ENCODE data around the gene MEGF9.

The MEGF9 gene

GRCh38 chr9:120676767-120677402 lies 37.4 kb downstream of the MEGF9 start:
- Histone ChIP-seq H3K4me3 (ENCODE audit: low read length) (no peak overlapping the region), H4K20me1 (ENCODE audit: insufficient read depth, low read length) (no peaks in the 10 kb centered on the region; the same call in 1 of the 2 replicates), H3K4me1 (ENCODE audit: low read length) (peaks cover 3% of the 10 kb centered on the region), H3K9ac (ENCODE audit: low read length) (no peak overlapping the region), H3K36me3 (replicated peaks; ENCODE audit: low read depth, low read length) (no peaks in the 10 kb centered on the region), H2AFZ (ENCODE audit: low read depth, low read length) (no peak overlapping the region), H3K79me2 (ENCODE audit: low read length) (no peaks in the 10 kb centered on the region), H3K9me3 (ENCODE audit: insufficient read depth, low read length) (no peaks in the 10 kb centered on the region), H3K4me2 (ENCODE audit: low read length) (no peak overlapping the region), H3K27me3 (ENCODE audit: low read depth, low read length) (no peaks in the 10 kb centered on the region), H3K27ac (ENCODE audit: low read length) (no peak overlapping the region)
- TF ChIP-seq CTCF (IDR thresholded peaks at IDR 0.05; ENCODE audit: low read depth, low read length) = no peak
- no peak for TF ChIP-seq EZH2phosphoT487 (IDR thresholded peaks at IDR 0.05; ENCODE audit: low read depth)

GRCh38 chr9:120668399-120668798 lies 45.9 kb downstream of the MEGF9 start:
- H2AFZ ChIP-seq (ENCODE audit: low read depth, low read length) = no peak overlapping the region
- H3K9ac ChIP-seq (ENCODE audit: low read length) = no peak overlapping the region
- H3K36me3 ChIP-seq (replicated peaks; ENCODE audit: low read depth, low read length) = no peaks in the 10 kb centered on the region
- H3K9me3 ChIP-seq (ENCODE audit: insufficient read depth, low read length) = no peaks in the 10 kb centered on the region
- H3K4me2 ChIP-seq (ENCODE audit: low read length) = no peak overlapping the region
- no peaks in the 10 kb centered on the region for H3K27me3 ChIP-seq (ENCODE audit: low read depth, low read length)
- H3K79me2 ChIP-seq (ENCODE audit: low read length) = no peaks in the 10 kb centered on the region
- no peak overlapping the region for H3K4me3 ChIP-seq (ENCODE audit: low read length)
- H4K20me1 ChIP-seq (ENCODE audit: insufficient read depth, low read length) = no peaks in the 10 kb centered on the region
- TF ChIP-seq EZH2phosphoT487 (IDR thresholded peaks at IDR 0.05; ENCODE audit: low read depth) (no peak), CTCF (IDR thresholded peaks at IDR 0.05; ENCODE audit: low read depth, low read length) (no peak)
- no peak overlapping the region for H3K27ac ChIP-seq (ENCODE audit: low read length)
- H3K4me1 ChIP-seq (ENCODE audit: low read length) = no peaks in the 10 kb centered on the region

GRCh38 chr9:120663950-120664349 lies 50.3 kb downstream of the MEGF9 start:
- Histone ChIP-seq H3K9ac (ENCODE audit: low read length) (no peak overlapping the region), H2AFZ (ENCODE audit: low read depth, low read length) (no peak overlapping the region), H3K9me3 (ENCODE audit: insufficient read depth, low read length) (no peaks in the 10 kb centered on the region), H3K4me2 (ENCODE audit: low read length) (no peak overlapping the region), H3K79me2 (ENCODE audit: low read length) (no peaks in the 10 kb centered on the region), H3K4me1 (ENCODE audit: low read length) (no peaks in the 10 kb centered on the region), H3K36me3 (replicated peaks; ENCODE audit: low read depth, low read length) (no peaks in the 10 kb centered on the region), H3K4me3 (ENCODE audit: low read length) (no peak overlapping the region), H3K27ac (ENCODE audit: low read length) (no peak overlapping the region), H4K20me1 (ENCODE audit: insufficient read depth, low read length) (no peaks in the 10 kb centered on the region), H3K27me3 (ENCODE audit: low read depth, low read length) (no peaks in the 10 kb centered on the region)
- TF ChIP-seq CTCF (IDR thresholded peaks at IDR 0.05; ENCODE audit: low read depth, low read length) = no peak
- TF ChIP-seq EZH2phosphoT487 (IDR thresholded peaks at IDR 0.05; ENCODE audit: low read depth) = no peak

- H2AFZ ChIP-seq (ENCODE audit: low read depth, low read length) = no peak overlapping the region
- H3K79me2 ChIP-seq (ENCODE audit: low read length) = no peaks in the 10 kb centered on the region
- no peak overlapping the region for H3K9ac ChIP-seq (ENCODE audit: low read length)
- no peaks in the 10 kb centered on the region for H3K4me1 ChIP-seq (ENCODE audit: low read length)
- no peaks in the 10 kb centered on the region for H3K36me3 ChIP-seq (replicated peaks; ENCODE audit: low read depth, low read length)
- H3K27me3 ChIP-seq (ENCODE audit: low read depth, low read length) = no peaks in the 10 kb centered on the region
- H3K9me3 ChIP-seq (ENCODE audit: insufficient read depth, low read length) = no peaks in the 10 kb centered on the region
- H3K27ac ChIP-seq (ENCODE audit: low read length) = no peak overlapping the region
- H3K4me2 ChIP-seq (ENCODE audit: low read length) = no peak overlapping the region
- TF ChIP-seq EZH2phosphoT487 (IDR thresholded peaks at IDR 0.05; ENCODE audit: low read depth) = no peak
- no peak for TF ChIP-seq CTCF (IDR thresholded peaks at IDR 0.05; ENCODE audit: low read depth, low read length)
- no peaks in the 10 kb centered on the region for H4K20me1 ChIP-seq (ENCODE audit: insufficient read depth, low read length)
- H3K4me3 ChIP-seq (ENCODE audit: low read length) = no peak overlapping the region
These were observed 50.9 kb downstream of the MEGF9 start for GRCh38 chr9:120663380-120663779.
